ENCODE measurements around the gene DOCK4. TPM values are rescaled to one million over a fixed set of nuclear protein-coding genes. Genes with fewer than 3 reads are reported as not detected.

Gene DOCK4
- total and polyA plus RNA-seq, 7 donors, result 1.8 to 12.7 (median 7.1) TPM

GRCh38 chr7:111958431-111958830, 247.8 kb downstream of the DOCK4 start:
- no peaks in the 10 kb centered on the region for H3K36me3 ChIP-seq (ENCODE audit: insufficient read depth in 1 of 2, low read depth in 1 of 2)
- peaks cover 10% of the 10 kb centered on the region for H3K4me1 ChIP-seq
- intact Hi-C loops (cut with DNase I), result loop anchor here (10.0 kb wide), 2 partner anchors 246 to 536 kb away; partner anchors contain the start of genes DOCK4 (in 1 of the 2) and ZNF277 (in 1 of the 2)
- no peaks in the 10 kb centered on the region for H3K27me3 ChIP-seq (ENCODE audit: insufficient read depth in 3 of 3, low read length in 2 of 3)
- no peak overlapping the region for H3K4me3 ChIP-seq
- 88 to 93% (median 93%) methylated on average over 3 of the region's 3 CpGs for WGBS, 3 donors
- no peak for ATAC-seq
- H3K27ac ChIP-seq, result no peak overlapping the region
- H3K9me3 ChIP-seq, result no peaks in the 10 kb centered on the region
- TF ChIP-seq CTCF (IDR thresholded peaks at IDR 0.05), result no peak
- no peak for DNase-seq

GRCh38 chr7:111955616-111956015, 250.6 kb downstream of the DOCK4 start:
- no peak for ATAC-seq
- no peak overlapping the region for H3K27ac ChIP-seq
- H3K4me3 ChIP-seq, result no peak overlapping the region
- DNase-seq, result no peak
- WGBS, 3 donors, result 56 to 72% (median 64%) methylated on average over 1 of the region's 1 CpG
- no peaks in the 10 kb centered on the region for H3K36me3 ChIP-seq (ENCODE audit: insufficient read depth in 1 of 2, low read depth in 1 of 2)
- no peaks in the 10 kb centered on the region for H3K9me3 ChIP-seq
- peaks cover 13% of the 10 kb centered on the region for H3K4me1 ChIP-seq
- intact Hi-C loops (cut with DNase I), result loop anchor here (10.0 kb wide), 2 partner anchors 249 to 539 kb away; partner anchors contain the start of genes DOCK4 (in 1 of the 2) and ZNF277 (in 1 of the 2)
- TF ChIP-seq CTCF (IDR thresholded peaks at IDR 0.05), result no peak
- no peaks in the 10 kb centered on the region for H3K27me3 ChIP-seq (ENCODE audit: insufficient read depth in 3 of 3, low read length in 2 of 3)

- no peak for DNase-seq
- intact Hi-C loops (cut with DNase I), result loop anchor here (5.0 to 10.0 kb wide), 3 partner anchors 250 to 540 kb away; partner anchors contain the start of genes DOCK4 (in 1 of the 2) and ZNF277 (in 1 of the 2)
These were observed 251.5 kb downstream of the DOCK4 start for GRCh38 chr7:111954474-111955381.

GRCh38 chr7:111954056-111954455, 252.1 kb downstream of the DOCK4 start:
- Histone ChIP-seq H3K27me3 (ENCODE audit: insufficient read depth in 3 of 3, low read length in 2 of 3) (no peaks in the 10 kb centered on the region), H3K4me3 (no peak overlapping the region), H3K27ac (no peak overlapping the region), H3K36me3 (ENCODE audit: insufficient read depth in 1 of 2, low read depth in 1 of 2) (no peaks in the 10 kb centered on the region), H3K9me3 (no peaks in the 10 kb centered on the region), H3K4me1 (peaks cover 13% of the 10 kb centered on the region)
- no peak for TF ChIP-seq CTCF (IDR thresholded peaks at IDR 0.05)
- intact Hi-C loops (cut with DNase I), result loop anchor here (5.0 to 10.0 kb wide), 3 partner anchors 251 to 541 kb away; partner anchors contain the start of genes DOCK4 (in 1 of the 2) and ZNF277 (in 1 of the 2)
- ATAC-seq (no peak), DNase-seq (no peak)
- WGBS, 3 donors, result 92 to 94% (median 92%) methylated on average over 5 of the region's 5 CpGs

More at GRCh38 chr7:111954474-111955381, 251.5 kb downstream of the DOCK4 start:
- no peak for ATAC-seq
- 85 to 94% (median 93%) methylated on average over 15 of the region's 15 CpGs for WGBS, 3 donors
- H3K4me1 ChIP-seq, result peaks cover 13% of the 10 kb centered on the region
- H3K4me3 ChIP-seq, result no peak overlapping the region
- no peaks in the 10 kb centered on the region for H3K9me3 ChIP-seq
- no peak for TF ChIP-seq CTCF (IDR thresholded peaks at IDR 0.05)
- no peaks in the 10 kb centered on the region for H3K27me3 ChIP-seq (ENCODE audit: insufficient read depth in 3 of 3, low read length in 2 of 3)
- H3K36me3 ChIP-seq (ENCODE audit: insufficient read depth in 1 of 2, low read depth in 1 of 2), result no peaks in the 10 kb centered on the region
- H3K27ac ChIP-seq, result no peak overlapping the region

Measured in psoas muscle (tissue), 8 donors.